Renal pelvis (tissue), 4 donors: ENCODE results near the gene F11R. TPM values are rescaled to one million over a fixed set of nuclear protein-coding genes. Genes with fewer than 3 reads are reported as not detected.
"Not testable (repeated sequence)": the region's sequence is repeated elsewhere in the genome, so short reads cannot be mapped to it uniquely, and the experiment has no call there.

Experiments
- DNase-seq: peaks from one replicate; pipeline ENCODE4 v3.0.0-alpha.2; 2013
- polyA plus RNA-seq, 3 donors: library from polyadenylated mRNA; unstranded; fragments of 120-200 nt; gene quantifications; one replicate each; pipeline ENCODE4 v1.2.1, GENCODE V29; 2013; ENCODE audit not compliant: insufficient read length in 3 of 3

F11R gene
- polyA plus RNA-seq, 3 donors: 79.3 to 103 (median 89.2) TPM

DNA sequence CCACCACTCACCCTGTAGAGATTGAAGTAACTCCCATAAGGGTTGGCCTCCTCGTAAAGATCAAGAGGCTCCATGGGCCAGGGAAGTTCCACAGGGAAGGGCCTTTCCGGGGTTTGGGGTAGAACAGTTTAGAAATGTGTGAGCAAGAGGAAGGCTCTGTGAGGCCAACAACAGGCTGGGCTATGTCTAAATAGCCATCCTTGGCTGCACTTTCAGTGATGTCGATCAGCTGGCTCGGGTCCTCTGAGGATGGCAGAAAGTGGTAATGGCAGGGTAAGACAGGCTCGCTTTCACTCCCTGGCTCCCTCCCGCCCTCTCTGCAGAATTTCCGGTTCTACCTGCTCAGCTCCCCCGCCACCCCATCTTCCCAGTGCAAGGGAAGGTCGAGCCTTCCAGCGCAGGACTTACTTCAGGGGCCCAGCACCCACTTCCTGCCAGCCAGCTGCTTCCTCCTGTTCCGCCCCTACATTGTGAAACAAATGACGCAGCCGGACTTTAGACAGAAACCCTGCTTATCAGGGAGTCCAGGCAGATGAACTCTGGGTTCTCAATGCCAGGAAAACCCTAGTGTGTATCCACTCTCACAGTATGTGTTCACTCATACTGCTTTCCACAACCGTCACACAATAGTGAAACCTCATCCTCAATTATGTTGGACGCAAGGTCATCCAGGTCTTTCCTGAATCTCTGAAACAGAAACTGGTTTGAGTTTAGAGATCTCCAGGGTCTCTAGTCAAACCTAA is 7.3 kb downstream of the F11R start:
- peak; percentile 58 for DNase-seq

DNA sequence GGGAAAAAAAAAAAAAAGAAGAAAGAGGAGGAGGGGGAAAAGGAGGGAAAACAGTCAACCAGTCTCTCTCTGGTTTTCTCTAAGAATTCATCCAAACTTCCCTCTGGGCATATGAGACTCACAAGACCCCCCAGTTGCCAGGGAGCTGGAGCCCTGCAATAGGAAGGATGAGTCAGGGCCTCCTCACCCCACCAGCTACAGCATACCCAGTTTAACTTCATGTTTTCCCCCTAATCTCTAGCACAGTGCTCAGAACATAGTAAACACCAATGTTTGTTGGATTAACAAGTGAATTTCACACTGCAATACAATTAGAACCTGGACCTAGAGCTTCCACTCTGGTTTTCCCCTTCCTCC is 7.8 kb downstream of the F11R start:
- DNase-seq: no peak

- DNase-seq: no peak
Observed at GRCh38 chr1:161012420-161012819, 8.5 kb downstream of the F11R start.

GRCh38 chr1:161009602-161010211 is 11.2 kb downstream of the F11R start:
- no peak for DNase-seq

DNA sequence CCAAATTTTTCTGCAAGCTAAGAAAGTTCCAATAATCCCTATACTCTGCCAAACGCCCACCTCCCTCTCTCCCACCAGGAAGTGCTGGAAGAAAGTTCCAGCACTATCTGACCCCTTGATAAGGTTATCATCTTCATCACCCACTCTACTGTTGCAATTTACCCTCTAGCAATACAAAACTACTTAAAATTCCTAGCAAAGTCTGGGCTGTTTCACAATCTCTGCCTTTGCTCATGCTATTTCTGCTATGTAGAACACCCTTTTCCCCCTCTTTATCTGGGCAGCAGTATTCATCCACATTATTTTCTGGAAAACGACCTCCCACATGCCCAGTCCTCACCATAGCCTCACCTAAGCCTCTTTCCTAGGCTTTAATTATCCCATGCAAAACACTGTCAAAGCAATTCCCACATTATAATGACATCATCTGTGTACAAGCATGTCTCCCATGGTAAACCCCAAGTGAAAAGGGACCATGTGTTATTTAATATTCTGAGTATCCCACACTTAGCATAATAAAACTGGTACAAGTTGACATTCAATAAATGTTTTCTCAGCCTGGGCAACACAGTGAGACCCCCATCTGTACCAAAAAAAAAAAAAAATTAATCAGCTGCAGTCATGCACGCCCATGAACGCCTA is 12.0 kb downstream of the F11R start:
- peak; percentile 26 for DNase-seq

GRCh38 chr1:161007369-161007768 is 13.6 kb downstream of the F11R start:
- DNase-seq: no peak

DNA sequence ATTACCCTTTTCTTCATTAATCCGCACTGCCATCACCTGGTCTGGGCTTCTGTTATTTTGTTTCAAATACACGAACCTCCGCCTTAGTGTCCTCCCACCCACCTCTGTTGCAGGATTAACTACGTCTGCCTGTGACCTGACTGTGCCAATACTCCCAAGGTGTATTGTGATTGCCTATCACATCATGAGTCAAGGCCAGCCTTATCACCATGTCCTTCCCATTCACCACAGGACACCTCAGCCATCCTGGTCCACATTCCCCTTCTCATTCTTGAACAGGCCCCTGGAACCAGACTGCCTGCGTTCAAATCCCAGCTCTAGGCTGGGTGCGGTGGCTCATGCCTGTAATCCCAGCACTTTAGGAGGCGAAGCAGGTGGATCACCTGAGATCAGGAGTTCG is 14.4 kb downstream of the F11R start:
- DNase-seq: no peak

GRCh38 chr1:161001525-161001924 is 19.4 kb downstream of the F11R start:
- no peak for DNase-seq

- DNase-seq: no peak
Observed at GRCh38 chr1:161000736-161001480, 20.0 kb downstream of the F11R start.

DNA sequence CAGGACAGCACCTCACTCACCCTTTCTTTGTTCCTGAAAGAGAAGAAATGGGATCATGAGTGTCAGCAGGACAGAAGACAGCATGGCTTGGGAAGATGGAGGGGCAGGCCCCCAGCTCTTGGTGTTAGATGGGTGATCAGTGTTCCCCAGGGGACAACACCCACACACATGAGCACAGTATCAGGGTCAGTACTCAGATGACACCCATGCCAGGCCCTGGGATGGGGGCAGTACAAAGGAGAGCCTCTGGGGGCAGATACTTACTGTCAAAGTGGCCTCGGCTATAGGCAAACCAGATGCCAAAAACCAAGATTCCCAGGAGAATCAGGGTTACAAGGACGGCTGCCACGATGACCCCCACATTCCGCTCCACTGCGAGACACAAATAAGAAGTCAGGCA is 21.6 kb downstream of the F11R start:
- DNase-seq: no peak

- DNase-seq: peak; percentile 38
Observed at GRCh38 chr1:160997323-160998038, 23.5 kb downstream of the F11R start.

DNA sequence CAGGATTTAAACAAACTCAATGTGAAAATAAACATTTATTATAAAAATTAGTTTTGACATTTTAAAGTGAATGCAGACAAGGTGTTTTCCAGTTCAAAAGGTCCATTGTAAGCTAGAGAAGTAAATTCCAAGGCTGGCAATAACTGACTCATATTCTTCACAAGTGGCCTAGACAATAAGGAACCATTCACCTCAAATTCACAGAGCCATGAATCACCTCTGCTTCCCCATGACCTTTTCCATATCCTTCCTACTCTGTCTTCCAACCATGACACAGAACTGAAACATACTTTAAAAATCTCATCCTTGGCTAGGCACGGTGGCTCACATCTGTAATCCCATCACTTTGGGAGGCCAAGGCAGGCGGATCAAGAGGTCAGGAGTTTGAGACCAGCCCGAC is 24.8 kb downstream of the F11R start:
- DNase-seq: no peak

DNA sequence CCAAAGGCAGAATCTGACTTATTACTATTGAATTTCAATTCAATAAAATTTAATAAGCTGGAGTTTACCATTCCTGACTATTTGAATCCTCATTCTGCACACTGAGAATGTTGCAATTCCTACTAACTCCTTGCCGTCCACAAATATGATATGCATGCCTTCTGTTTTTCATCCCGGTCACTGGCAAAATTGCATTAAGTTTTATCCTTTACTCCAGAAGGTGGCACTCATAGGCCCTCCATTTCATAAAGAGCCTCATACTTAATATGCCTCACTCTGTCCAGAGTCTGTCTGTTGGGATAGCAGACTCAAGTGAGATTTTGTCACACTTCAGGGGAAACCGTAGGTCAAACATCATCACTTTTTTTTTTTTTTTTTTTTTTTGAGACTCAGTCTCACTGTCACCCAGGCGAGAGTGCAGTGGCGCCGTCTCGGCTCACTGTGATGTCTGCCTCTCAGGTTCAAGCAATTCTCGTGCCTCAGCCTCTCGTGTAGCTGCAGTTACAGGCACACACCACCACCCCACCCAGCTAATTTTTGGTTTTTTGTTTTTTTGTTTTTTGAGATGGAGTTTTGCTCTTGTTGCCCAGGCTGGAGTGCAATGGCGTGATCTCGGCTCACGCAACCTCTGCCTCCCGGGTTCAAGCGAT is 27.3 kb downstream of the F11R start:
- DNase-seq: no peak

DNA sequence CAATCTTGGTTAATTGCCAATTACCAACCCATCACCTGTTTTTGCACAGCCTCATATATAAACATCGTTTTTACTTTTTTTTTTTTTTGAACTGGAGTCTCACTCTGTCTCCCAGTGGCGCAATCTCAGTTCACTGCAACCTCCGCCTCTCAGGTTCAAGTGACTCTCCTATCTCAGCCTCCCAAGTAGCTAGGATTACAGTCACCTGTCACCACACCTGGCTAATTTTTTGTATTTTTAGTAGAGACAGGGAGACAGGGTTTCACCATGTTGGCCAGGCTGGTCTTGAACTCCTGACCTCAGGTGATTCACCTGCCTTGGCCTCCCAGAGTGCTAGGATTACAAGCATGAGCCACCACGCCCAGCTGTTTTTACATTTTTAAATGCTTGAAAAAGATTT is 28.9 kb downstream of the F11R start:
- not testable (repeated sequence) for DNase-seq

GRCh38 chr1:160987359-160988050 is 33.4 kb downstream of the F11R start:
- DNase-seq: peak; percentile 21

DNA sequence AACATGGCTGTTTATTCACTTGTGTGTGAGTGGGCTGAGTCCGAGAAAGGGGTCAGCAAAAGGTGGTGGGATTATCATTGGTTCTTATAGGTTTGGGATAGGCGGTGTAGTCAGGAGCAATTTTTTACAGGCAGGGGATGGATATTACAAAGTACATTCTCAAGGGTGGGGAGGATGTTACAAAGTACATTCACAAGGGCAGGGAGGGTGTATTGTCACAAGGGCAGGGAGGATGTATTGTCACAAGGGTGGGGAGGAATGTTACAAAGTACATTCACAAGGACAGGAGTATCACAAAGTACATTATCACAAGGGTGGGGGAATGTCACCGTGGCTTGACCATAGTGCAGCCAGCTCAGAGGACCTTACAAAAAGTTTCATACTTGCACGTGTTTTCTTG is 35.2 kb downstream of the F11R start:
- no peak for DNase-seq

DNA sequence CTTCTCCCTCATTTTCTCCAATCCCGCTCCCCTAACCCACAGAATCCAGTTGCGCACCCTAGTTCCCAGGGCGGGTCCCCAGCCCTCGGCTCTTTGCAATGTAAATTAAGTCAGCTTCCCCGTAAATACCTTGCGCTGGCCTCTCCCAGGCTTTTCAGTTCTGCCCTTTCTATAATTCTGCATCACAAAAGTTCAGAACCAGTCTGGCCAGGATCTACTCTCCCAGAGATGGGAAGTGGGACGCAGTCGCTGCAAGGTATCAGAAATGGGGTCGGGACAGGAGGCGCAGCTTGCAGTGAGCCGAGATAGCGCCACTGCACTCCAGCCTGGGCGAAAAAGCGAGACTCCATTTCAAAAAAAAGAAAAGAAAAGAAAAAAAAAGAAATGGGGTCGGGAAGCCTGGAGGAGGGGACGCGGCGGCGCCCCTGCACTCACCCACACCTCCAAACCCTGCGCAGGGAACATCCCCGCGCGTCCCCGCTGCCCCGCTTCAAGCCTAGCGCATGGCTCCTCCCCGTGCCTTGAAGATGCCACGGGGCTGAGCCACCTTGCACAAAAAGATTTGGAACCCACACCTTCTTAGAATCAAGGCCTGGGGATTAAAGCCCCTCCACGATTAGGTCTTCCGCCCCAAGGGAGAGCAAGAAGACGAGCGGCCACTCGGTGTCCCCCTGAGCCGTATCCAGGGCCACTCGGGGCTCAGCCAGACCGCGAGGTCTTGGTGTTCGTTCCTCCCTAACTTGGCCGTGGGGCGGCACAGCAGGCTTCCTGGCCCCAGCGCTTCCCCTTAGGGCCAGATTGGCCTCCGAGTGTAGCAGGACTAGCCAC is 39.2 kb downstream of the F11R start:
- DNase-seq: no peak

DNA sequence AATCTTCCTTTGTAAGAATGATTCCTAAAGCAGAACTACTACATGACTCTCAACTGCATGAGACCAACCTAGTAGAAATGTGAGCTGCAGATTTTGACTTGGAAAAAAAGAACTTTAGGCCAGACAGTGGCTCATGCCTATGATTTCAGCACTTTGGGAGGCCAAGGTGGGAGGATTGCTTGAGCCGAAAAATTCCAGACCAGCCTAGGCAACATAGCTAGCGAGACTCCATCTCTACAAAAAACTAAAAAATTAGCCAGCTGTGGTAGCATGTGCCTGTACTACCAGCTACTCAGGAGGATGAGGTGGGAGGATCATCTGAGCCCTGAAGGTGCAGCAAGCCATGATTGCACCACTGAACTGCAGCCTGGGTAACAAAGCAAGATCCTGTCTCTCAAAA is 41.7 kb downstream of the F11R start:
- DNase-seq: no peak

DNA sequence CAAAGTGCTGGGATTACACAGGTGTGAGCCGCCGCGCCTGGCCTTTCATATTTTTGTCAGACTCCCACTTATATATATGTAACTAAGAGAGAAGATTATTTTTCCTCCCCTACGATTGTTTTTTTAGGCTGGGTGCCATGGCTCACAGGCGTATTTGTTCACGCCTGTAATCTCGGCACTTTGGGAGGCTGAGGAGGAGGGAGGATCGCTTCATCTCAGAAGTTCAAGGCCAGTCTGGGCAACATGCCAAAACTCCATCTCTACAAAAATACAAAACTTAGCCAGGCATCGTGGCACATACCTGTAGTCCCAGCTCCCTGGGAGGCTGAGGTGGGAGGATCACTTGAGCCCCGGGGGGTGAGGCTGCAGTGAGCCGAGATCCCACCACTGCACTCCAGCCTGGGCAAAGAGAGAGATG is 42.4 kb downstream of the F11R start:
- DNase-seq: no peak

DNA sequence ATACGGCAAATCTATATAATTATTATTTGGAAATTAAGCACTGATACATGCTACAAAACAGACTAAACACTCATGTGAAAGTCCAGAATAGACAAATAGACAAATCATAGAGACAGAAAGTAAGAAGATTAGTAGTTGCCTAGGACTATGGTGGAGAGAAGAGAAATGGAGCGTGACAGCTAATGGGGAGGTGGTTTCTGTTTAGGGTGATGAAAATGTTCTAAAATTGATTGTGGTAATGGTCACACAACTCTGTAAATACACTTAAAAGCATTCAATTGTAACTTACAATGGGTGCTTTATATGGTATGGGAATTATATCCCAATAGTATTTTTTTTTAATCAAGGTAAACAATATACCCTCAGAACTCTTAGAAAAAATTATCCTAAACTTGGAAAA is 45.9 kb downstream of the F11R start:
- DNase-seq: no peak
